CD4-positive, alpha-beta T cell treated with Interferon gamma for 1 hour (primary cell): ENCODE results near the gene CTPS1.

ENCODE experiments used
- DNase-seq: peaks from one replicate; pipeline ENCODE4 v3.0.0-alpha.2; 2020

Gene CTPS1

GRCh38 chr1:40969445-40969844, 10.1 kb upstream of the CTPS1 start:
- DNase-seq, result no peak

GRCh38 chr1:40971966-40972365, 7.5 kb upstream of the CTPS1 start:
- no peak for DNase-seq

- no peak for DNase-seq
These were observed 5.6 kb upstream of the CTPS1 start for GRCh38 chr1:40973912-40974311.

- DNase-seq, result no peak
These were observed 4.6 kb upstream of the CTPS1 start for GRCh38 chr1:40974945-40975344.

GRCh38 chr1:40976952-40977690, 2.4 kb upstream of the CTPS1 start:
- DNase-seq, result no peak

GRCh38 chr1:40977716-40978115, 1.8 kb upstream of the CTPS1 start:
- DNase-seq, result no peak

- no peak for DNase-seq
These were observed 633 bp upstream of the CTPS1 start for GRCh38 chr1:40978886-40979240.

GRCh38 chr1:40980068-40980452, 564 bp downstream of the CTPS1 start:
- no peak for DNase-seq

GRCh38 chr1:40980453-40981121, 1.1 kb downstream of the CTPS1 start:
- peak; percentile 45 for DNase-seq

- no peak for DNase-seq
These were observed 2.4 kb downstream of the CTPS1 start for GRCh38 chr1:40981691-40982448.

GRCh38 chr1:40982721-40983120, 3.2 kb downstream of the CTPS1 start:
- no peak for DNase-seq

- DNase-seq, result no peak
These were observed 3.8 kb downstream of the CTPS1 start for GRCh38 chr1:40983286-40983685.

- DNase-seq, result no peak
These were observed 4.6 kb downstream of the CTPS1 start for GRCh38 chr1:40984066-40984465.

- DNase-seq, result no peak
These were observed 5.0 kb downstream of the CTPS1 start for GRCh38 chr1:40984531-40984930.

- DNase-seq, result no peak
These were observed 5.7 kb downstream of the CTPS1 start for GRCh38 chr1:40985161-40985560.

- DNase-seq, result no peak
These were observed 6.4 kb downstream of the CTPS1 start for GRCh38 chr1:40985875-40986274.

GRCh38 chr1:40986328-40986783, 6.9 kb downstream of the CTPS1 start:
- DNase-seq, result no peak

- DNase-seq, result no peak
These were observed 7.5 kb downstream of the CTPS1 start for GRCh38 chr1:40986956-40987355.

- no peak for DNase-seq
These were observed 8.2 kb downstream of the CTPS1 start for GRCh38 chr1:40987439-40988276.

- no peak for DNase-seq
These were observed 8.8 kb downstream of the CTPS1 start for GRCh38 chr1:40988280-40988679.

- DNase-seq, result no peak
These were observed 9.6 kb downstream of the CTPS1 start for GRCh38 chr1:40989066-40989465.

- DNase-seq, result no peak
These were observed 17.6 kb downstream of the CTPS1 start for GRCh38 chr1:40997096-40997495.

GRCh38 chr1:40998668-40999067, 19.2 kb downstream of the CTPS1 start:
- no peak for DNase-seq
